Stimulated activated CD4-positive, alpha-beta T cell treated with anti-CD3 and anti-CD28 coated beads, Interleukin-12 subunit alpha, Interleukin-12 subunit beta, amount 100 ng/mL, for 48 hours (primary cell): ENCODE measurements around the gene METTL25.
"Not testable (repeated sequence)": the region's sequence is repeated elsewhere in the genome, so short reads cannot be mapped to it uniquely, and the experiment has no call there.

ENCODE experiments used
- DNase-seq, 3 donors: peaks; one replicate each; pipeline ENCODE4 v3.0.0-alpha.2; 2020; ENCODE audit warnings: low read depth in 2 of 3, low spot score in 1 of 3

The METTL25 gene, protein sequence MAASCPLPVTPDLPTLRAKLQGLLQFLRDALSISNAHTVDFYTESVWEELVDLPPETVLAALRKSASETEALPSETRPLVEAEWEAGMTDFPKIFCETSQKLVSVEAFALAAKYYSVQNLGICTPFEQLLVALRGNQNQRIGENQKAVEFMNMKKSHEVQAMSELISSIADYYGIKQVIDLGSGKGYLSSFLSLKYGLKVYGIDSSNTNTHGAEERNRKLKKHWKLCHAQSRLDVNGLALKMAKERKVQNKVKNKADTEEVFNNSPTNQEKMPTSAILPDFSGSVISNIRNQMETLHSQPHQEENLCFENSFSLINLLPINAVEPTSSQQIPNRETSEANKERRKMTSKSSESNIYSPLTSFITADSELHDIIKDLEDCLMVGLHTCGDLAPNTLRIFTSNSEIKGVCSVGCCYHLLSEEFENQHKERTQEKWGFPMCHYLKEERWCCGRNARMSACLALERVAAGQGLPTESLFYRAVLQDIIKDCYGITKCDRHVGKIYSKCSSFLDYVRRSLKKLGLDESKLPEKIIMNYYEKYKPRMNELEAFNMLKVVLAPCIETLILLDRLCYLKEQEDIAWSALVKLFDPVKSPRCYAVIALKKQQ

DNA sequence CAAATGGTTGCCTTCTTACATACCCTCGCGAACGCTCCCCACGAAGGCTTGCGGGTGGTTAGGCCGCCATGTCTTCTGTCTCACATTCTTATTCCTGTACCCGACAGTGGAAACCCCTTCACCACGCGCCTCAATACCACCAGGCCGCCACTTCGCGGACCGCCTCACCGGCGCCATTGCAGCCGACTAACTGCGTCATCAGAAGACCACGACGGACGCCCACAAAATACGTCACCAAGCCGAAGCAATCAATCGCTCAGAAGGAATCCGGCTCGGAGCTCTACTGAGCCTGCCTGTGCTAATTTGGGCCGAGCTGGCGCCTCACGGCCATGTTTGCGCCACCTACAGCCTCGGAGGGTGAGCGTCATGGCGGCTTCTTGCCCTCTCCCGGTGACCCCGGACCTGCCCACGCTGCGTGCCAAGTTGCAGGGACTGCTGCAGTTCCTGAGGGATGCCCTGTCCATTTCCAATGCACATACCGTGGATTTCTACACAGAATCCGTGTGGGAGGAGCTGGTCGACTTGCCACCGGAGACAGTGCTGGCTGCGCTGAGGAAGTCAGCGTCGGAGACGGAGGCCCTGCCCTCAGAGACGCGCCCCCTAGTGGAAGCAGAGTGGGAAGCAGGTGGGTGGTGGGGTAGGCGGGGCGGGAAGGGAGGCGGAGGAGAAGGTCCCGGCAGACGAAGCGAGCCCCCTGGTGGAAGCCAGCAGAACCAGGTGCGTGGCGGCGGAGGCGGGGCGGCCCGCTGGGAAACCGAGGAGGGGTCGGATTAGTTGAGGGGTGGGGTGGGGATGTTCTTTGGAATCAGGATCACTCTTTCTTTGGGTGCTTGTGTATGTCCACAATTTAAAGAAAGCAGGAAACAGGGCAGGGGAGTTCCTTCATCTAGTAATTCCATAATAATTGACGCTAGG, at the start of gene METTL25, which contains the start of gene CCDC59:
Gene METTL25, plus strand, starts transcription at position 330 of the 915 bp plus-strand sequence. Its CDS starts 37 bp downstream, at position 367.
Gene CCDC59, minus strand, starts transcription at position 188 of the 915 bp plus-strand sequence. Its CDS starts 11 bp downstream, at position 177.
- peak; percentile 92 to 97 (median 95) for DNase-seq

DNA sequence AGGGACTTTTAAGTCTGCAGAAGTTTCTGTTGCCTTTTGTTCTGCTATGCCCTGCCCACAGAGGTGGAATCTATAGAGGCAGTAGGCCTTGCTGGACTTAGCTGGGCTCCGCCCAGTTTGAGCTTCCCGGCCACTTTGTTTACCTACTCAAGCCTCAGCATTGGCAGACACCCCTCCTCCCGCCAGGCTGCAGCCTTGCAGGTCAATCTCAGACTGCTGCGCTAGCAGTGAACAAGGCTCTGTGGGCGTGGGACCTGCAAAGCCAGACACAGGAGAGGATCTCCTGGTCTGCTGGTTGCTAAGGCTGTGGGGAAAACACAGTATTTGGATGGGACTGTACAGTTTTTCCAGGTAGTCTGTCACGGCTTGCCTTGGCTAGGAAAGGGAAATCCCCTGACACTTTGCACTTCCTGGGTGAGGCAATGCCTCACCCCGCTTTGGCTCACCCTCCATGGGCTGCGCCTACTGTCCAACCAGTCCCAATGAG, 43.9 kb upstream of the METTL25 start:
- DNase-seq, result no peak

GRCh38 chr12:82319276-82319675, 39.1 kb upstream of the METTL25 start:
- no peak for DNase-seq

GRCh38 chr12:82325540-82326336, 32.6 kb upstream of the METTL25 start:
- DNase-seq, result no peak

DNA sequence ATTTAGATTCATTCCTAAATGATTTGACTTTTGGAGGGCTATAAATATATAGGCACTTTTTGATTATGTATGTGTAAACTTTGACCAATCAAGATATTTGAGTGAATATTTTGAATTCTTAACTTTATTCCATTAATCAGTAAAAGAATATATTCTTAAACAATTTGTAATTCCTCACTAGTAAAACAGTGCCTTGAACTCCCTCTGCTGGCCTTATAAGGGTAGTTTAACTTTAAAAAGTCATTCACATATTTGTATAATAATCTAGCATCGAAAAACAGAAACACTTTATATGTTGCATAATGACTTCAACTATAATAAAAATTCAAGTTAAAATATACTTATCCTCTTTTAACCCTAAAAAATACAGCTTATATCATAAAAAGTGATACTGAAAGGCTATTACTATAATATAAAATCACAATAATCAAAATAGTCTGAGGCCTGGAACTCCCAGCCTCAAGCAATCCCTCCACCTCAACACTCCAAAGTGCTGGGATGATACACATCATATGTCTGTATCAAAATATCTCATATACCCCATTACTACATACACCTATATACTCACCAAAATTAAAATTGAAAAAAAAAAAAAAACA, 31.3 kb upstream of the METTL25 start:
- DNase-seq, result no peak

GRCh38 chr12:82327861-82328260, 30.5 kb upstream of the METTL25 start:
- DNase-seq, result no peak

DNA sequence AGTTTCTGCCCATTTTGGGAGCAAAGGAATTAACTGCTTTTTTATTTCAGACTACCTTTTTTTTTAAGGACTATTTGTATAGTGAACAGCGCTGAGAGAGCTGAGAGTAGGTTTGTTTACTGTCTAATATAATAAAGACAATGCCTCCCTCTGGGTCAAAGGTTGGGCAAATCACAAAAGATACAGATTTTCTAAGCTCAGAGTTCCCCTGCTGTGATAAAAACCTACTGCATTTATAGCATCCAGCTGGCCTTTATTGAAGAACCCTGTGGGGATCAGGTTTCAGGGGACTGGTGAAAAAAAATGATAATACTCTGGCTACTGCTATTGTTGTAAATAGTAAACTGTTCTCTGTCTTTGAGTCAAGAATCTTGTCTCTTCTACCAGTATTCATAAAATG, 28.8 kb upstream of the METTL25 start:
- no peak for DNase-seq

DNA sequence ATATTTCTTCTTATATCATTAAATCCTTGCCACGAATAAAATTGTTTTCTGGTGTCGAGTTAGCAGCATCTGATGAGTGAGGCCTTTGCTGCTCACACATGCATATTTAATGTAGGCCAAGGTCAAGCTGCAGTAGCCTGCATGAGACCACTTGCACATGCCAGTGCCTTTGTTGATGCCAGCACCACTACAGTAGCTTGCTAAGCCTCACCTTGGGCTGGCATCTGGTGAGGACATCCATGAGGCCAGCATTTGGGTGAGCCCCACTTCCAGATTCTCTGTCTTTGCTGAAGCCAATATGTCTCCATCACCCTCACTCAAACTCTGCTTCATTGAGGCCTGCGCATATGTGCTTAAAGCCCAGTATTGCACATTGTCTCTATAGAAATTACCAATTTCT, 8.2 kb upstream of the METTL25 start:
- no peak for DNase-seq

DNA sequence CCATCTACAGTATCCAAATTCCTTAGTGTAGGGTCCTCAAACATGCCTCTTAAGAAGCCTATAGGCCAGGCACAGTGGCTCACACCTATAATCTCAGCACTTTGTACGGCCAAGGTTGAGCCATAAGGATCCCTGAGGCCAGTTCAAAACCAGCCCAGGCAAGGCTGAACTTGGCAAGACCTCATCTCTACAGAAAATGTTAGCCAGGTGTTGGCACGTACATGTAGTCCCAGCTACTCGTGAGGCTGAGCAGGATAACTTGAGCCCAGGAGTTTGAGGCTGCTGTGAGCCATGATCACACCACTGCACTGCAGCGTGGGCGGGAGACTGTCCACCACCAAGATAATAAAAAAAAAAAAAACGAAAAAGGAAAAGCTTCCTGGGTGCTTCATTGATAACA, 6.9 kb upstream of the METTL25 start:
- DNase-seq, result no peak

- no peak for DNase-seq
These were observed 989 bp upstream of the METTL25 start for GRCh38 chr12:82357340-82357739.

DNA sequence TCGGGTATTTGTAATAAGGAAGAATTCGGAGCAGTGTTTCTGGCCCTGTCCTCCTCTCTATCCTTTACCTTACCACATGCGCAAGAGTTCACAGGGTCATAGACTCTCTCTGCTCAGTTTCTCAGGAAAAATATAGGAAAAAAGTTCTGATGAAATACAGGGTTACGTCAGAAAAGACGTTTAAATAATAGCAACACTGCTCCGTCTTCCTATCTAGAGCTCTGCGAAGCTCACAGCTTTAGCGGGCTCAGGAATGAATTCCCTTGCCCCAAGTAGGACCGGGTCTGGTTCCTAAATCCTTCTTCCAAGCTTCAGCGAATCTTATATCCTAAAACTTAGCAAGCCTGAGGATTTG, 507 bp upstream of the METTL25 start:
- DNase-seq, result no peak

GRCh38 chr12:82359115-82359478, 768 bp downstream of the METTL25 start:
- no peak for DNase-seq

DNA sequence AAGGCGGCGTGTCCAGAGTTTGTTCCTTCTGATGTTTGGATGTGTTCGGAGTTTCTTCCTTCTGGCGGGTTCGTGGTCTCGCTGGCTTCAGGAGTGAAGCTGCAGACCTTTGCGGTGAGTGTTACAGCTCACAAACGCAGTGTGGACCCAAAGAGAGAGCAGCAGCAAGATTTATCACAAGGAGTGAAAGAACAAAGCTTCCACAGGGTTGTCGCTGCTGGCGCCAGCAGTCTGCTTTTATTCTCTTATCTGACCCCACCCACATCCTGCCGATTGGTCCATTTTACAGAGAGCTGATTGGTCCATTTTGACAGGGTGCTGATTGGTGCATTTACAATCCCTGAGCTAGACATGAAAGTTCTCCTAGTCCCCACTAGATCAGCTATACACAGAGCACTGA, 2.5 kb downstream of the METTL25 start:
- not testable (repeated sequence) for DNase-seq

GRCh38 chr12:82361461-82361915, 3.2 kb downstream of the METTL25 start:
- DNase-seq, result no peak

DNA sequence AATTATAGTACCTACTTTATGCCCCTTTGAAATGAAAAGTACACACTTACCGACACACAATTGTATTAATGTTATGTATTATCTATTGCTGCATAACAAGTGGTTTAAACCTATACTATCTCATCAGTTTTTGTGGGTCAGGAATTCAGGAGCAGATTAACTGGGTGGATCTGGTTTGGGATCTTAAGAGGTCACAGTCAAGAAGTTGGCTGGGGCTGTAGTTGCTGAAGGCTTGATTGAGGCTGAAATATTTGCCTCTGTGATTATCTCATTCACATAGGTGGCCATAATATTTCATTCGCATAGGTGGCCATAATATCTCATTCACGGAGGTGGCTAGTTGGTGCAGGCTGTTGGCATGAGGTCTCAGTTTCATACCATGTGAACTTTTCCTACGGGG, 5.7 kb downstream of the METTL25 start:
- no peak for DNase-seq

GRCh38 chr12:82366197-82366596, 7.9 kb downstream of the METTL25 start:
- DNase-seq, result no peak

DNA sequence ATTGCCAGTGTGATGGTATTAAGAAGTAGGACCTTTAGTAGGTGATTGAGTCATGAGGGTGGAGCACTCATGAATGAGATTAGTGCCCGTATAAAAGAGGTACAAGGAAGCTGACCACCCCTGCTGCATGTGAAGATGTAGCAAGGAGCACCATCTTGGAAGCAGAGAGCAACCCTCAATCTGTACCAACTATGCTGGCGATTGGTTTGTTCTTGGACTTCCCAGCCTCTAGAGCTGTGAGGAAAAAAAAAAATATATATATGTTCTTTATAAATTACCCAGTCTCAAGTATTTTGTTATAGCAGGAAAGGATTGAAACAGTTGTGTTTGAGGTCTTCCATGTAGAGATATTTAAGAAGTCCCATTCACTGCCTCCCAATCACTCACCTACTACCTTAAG, 16.9 kb downstream of the METTL25 start:
- DNase-seq, result no peak

GRCh38 chr12:82378997-82379396, 20.7 kb downstream of the METTL25 start:
- no peak for DNase-seq

- no peak for DNase-seq
These were observed 25.7 kb downstream of the METTL25 start for GRCh38 chr12:82383930-82384552.

DNA sequence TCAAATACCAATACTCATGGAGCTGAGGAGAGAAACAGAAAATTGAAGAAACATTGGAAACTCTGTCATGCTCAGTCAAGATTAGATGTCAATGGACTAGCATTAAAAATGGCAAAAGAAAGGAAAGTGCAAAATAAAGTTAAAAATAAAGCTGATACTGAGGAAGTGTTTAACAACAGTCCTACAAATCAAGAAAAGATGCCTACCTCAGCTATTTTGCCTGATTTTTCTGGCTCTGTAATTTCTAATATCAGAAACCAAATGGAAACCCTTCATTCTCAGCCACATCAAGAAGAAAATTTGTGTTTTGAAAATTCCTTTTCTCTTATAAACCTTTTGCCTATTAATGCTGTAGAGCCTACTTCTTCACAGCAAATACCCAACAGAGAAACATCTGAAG, 40.5 kb downstream of the METTL25 start:
- DNase-seq, result no peak
